Gastrocnemius medialis (tissue), 4 donors: ENCODE measurements around the gene PHKA1.

Experiments
- POLR2A ChIP-seq, 2 donors: fragments of 450-650 bp; IDR thresholded peaks; one replicate each; pipeline ENCODE4 v1.6.1; 2017; ENCODE audit warnings: antibody characterized with exemption in 2 of 2, mild to moderate bottlenecking in 2 of 2, moderate library complexity in 2 of 2
- TF ChIP-seq, protein P1 (sequence below), 5 experiments: fragments of 450-650 bp in 3 of 5; fragments of 200-600 bp in 2 of 5; sonication (generic) in 2 of 5; IDR thresholded peaks in 4 of 5; conservative IDR thresholded peaks in 1 of 5; 1 replicate in 4 of 5; 2 replicates in 1 of 5; pipeline ENCODE4 v1.5.1; 2016 to 2019; ENCODE audit warnings: antibody characterized with exemption in 5 of 5, mild to moderate bottlenecking in 3 of 5, moderate library complexity in 3 of 5

DNA sequence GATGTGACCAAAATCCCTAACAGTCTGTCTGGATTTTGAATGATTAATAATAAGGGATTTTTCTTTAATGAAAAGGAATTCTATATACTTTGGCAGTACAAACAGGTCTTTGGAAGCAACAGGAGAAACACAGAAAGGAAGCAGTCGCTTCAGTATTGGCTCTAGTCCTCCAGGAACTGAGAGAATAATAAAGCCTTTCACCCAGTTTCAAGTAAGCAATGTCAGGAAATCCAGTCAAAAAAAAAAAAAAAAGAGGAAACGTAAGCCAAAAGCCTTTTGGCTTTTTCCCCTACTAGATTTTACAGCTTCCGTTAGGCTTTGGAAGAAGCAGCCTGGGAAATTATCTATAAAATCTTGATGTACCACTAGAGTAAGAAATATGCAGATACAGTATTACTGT lies 79.8 kb downstream of the PHKA1 start:
- TF ChIP-seq, protein P1, sequence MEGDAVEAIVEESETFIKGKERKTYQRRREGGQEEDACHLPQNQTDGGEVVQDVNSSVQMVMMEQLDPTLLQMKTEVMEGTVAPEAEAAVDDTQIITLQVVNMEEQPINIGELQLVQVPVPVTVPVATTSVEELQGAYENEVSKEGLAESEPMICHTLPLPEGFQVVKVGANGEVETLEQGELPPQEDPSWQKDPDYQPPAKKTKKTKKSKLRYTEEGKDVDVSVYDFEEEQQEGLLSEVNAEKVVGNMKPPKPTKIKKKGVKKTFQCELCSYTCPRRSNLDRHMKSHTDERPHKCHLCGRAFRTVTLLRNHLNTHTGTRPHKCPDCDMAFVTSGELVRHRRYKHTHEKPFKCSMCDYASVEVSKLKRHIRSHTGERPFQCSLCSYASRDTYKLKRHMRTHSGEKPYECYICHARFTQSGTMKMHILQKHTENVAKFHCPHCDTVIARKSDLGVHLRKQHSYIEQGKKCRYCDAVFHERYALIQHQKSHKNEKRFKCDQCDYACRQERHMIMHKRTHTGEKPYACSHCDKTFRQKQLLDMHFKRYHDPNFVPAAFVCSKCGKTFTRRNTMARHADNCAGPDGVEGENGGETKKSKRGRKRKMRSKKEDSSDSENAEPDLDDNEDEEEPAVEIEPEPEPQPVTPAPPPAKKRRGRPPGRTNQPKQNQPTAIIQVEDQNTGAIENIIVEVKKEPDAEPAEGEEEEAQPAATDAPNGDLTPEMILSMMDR (IDR thresholded peaks at IDR 0.05 in 4 of 5, conservative IDR thresholded peaks at IDR 0.05 in 1 of 5), result no peak
- TF ChIP-seq POLR2A (IDR thresholded peaks at IDR 0.05), result no peak
